IMR-90 (cell line): Measurements from ENCODE around the gene ENPEP. TPM values are rescaled to one million over a fixed set of nuclear protein-coding genes. Genes with fewer than 3 reads are reported as not detected.
"Not testable (repeated sequence)": the region's sequence is repeated elsewhere in the genome, so short reads cannot be mapped to it uniquely, and the experiment has no call there.

Experiments used
- ATAC-seq: fragments of 200-7000 bp; cut with Tn5 transposase; 2 replicates; pipeline ENCODE4 v1.9.1; 2020; ENCODE audit warnings: low read depth, mild to moderate bottlenecking, moderate library complexity
- BruUV-seq: library from RNA; stranded (reverse); fragments of 400-500 nt; replicated peaks from 2 replicates; lab custom pipeline; 2021; lab: Mats Ljungman, UMichigan
- CTCF ChIA-PET: fragments of 300-600 bp; formaldehyde crosslinking; extraction: SDS; loops from one replicate; lab custom pipeline; 2021; ENCODE audit warnings: antibody characterized with exemption; lab: Yijun Ruan, JAX
- POLR2A ChIA-PET: fragments of 300-600 bp; sonication (Branson Sonifier 250); formaldehyde crosslinking; loops from one replicate; lab custom pipeline; 2022; ENCODE audit warnings: antibody characterized with exemption; ENCODE audit not compliant: unreplicated experiment; lab: Charles Lee
- DNase-seq: peaks from one replicate; pipeline ENCODE4 v3.0.0; 2013
- H2AFZ ChIP-seq: replicated peaks from 2 replicates; pipeline ENCODE3; 2013; ENCODE audit warnings: low read length, mild to moderate bottlenecking; ENCODE audit not compliant: poor library complexity
- H2AK5ac ChIP-seq: 2 replicates; pipeline ENCODE4 v1.6.1; 2013; ENCODE audit warnings: low read depth, low read length, inconsistent platforms
- H2AK9ac ChIP-seq: replicated peaks from 2 replicates; pipeline ENCODE3; 2013; ENCODE audit warnings: mild to moderate bottlenecking, low read depth, low read length, moderate library complexity; ENCODE audit not compliant: poor library complexity
- H2BK120ac ChIP-seq: 2 replicates; pipeline ENCODE4 v1.6.1; 2013; ENCODE audit warnings: low read depth, low read length, inconsistent platforms
- H2BK15ac ChIP-seq: 3 replicates; pipeline ENCODE4 v1.6.1; 2013; ENCODE audit warnings: low read depth, low read length, inconsistent platforms
- H2BK20ac ChIP-seq: 2 replicates; pipeline ENCODE4 v1.6.1; 2013; ENCODE audit warnings: low read depth, mild to moderate bottlenecking, inconsistent platforms, low read length, moderate library complexity
- H2BK5ac ChIP-seq: 2 replicates; pipeline ENCODE4 v1.6.1; 2013; ENCODE audit warnings: mild to moderate bottlenecking, low read depth, low read length, inconsistent platforms; ENCODE audit not compliant: poor library complexity, severe bottlenecking
- H3K14ac ChIP-seq: replicated peaks from 2 replicates; pipeline ENCODE4 v1.6.1; 2013; ENCODE audit warnings: low read depth, low read length, inconsistent platforms
- H3K18ac ChIP-seq: 2 replicates; pipeline ENCODE4 v1.6.1; 2013; ENCODE audit warnings: low read depth, low read length, control low read depth
- H3K23ac ChIP-seq: 2 replicates; pipeline ENCODE4 v1.6.1; 2013; ENCODE audit warnings: low read depth, low read length, inconsistent platforms
- H3K27ac ChIP-seq: 2 replicates; pipeline ENCODE4 v1.5.1; 2013; ENCODE audit warnings: mild to moderate bottlenecking, control low read depth, low read length; ENCODE audit not compliant: insufficient read depth
- H3K27me3 ChIP-seq: 2 replicates; pipeline ENCODE4 v1.6.1; 2013; ENCODE audit warnings: low read length; ENCODE audit not compliant: control insufficient read depth, insufficient read depth
- H3K36me3 ChIP-seq: 2 replicates; pipeline ENCODE4 v1.6.1; 2013; ENCODE audit warnings: low read length, mixed read lengths; ENCODE audit not compliant: control insufficient read depth, insufficient read depth
- H3K4ac ChIP-seq: 2 replicates; pipeline ENCODE4 v1.6.1; 2013; ENCODE audit warnings: low read depth, low read length, inconsistent platforms
- H3K4me1 ChIP-seq: 2 replicates; pipeline ENCODE4 v1.6.1; 2013; ENCODE audit warnings: low read length, mixed read lengths; ENCODE audit not compliant: control insufficient read depth, insufficient read depth
- H3K4me2 ChIP-seq: 2 replicates; pipeline ENCODE4 v1.6.1; 2013; ENCODE audit warnings: low read depth, mild to moderate bottlenecking, control low read depth, low read length, moderate library complexity
- H3K4me3 ChIP-seq: 2 replicates; pipeline ENCODE4 v1.5.1; 2013; ENCODE audit warnings: low read depth, mild to moderate bottlenecking, control low read depth, low read length, moderate library complexity; ENCODE audit not compliant: insufficient read depth
- H3K56ac ChIP-seq: 2 replicates; pipeline ENCODE4 v1.6.1; 2013; ENCODE audit warnings: low read length, inconsistent platforms; ENCODE audit not compliant: insufficient read depth; ENCODE audit errors: extremely low read depth
- H3K79me1 ChIP-seq, 2 experiments: 2 replicates each; pipeline ENCODE4 v1.6.1; 2013; ENCODE audit warnings: low read length in 2 of 2, inconsistent platforms in 1 of 2, low read depth in 1 of 2
- H3K9ac ChIP-seq: 2 replicates; pipeline ENCODE4 v1.6.1; 2013; ENCODE audit warnings: low read depth, low read length, control low read depth
- H3K9me1 ChIP-seq: 2 replicates; pipeline ENCODE4 v1.6.1; 2013; ENCODE audit warnings: low read length, inconsistent platforms; ENCODE audit not compliant: insufficient read depth
- H3K9me3 ChIP-seq: 2 replicates; pipeline ENCODE4 v1.6.1; 2013; ENCODE audit warnings: low read length; ENCODE audit not compliant: control insufficient read depth, insufficient read depth
- H4K20me1 ChIP-seq: 2 replicates; pipeline ENCODE4 v1.6.1; 2013; ENCODE audit warnings: low read length, inconsistent platforms; ENCODE audit not compliant: insufficient read depth
- H4K5ac ChIP-seq: 2 replicates; pipeline ENCODE4 v1.6.1; 2013; ENCODE audit warnings: mild to moderate bottlenecking, low read depth, low read length, control low read depth
- H4K8ac ChIP-seq, 2 experiments: 2 replicates each; pipeline ENCODE4 v1.6.1; 2013; ENCODE audit warnings: low read depth in 2 of 2, low read length in 2 of 2, control low read depth in 1 of 2, inconsistent platforms in 1 of 2
- H4K91ac ChIP-seq: 2 replicates; pipeline ENCODE4 v1.6.1; 2013; ENCODE audit warnings: low read depth, low read length, inconsistent platforms; ENCODE audit not compliant: insufficient read depth
- CEBPB ChIP-seq: IDR thresholded peaks from 2 replicates; pipeline ENCODE4 v1.6.1; 2012; ENCODE audit warnings: low read depth, low read length, improper control_type of control experiment
- CTCF ChIP-seq: conservative IDR thresholded peaks from 2 replicates; pipeline ENCODE4 v1.5.1; 2012; ENCODE audit warnings: mild to moderate bottlenecking, low read depth, low read length, improper control_type of control experiment
- ELK1 ChIP-seq: fragments of 150-350 bp; IDR thresholded peaks from 2 replicates; pipeline ENCODE4 v1.6.1; 2016; ENCODE audit warnings: low read depth, mild to moderate bottlenecking, low read length, moderate library complexity, borderline replicate concordance
- MXI1 ChIP-seq: IDR thresholded peaks from 2 replicates; pipeline ENCODE4 v1.6.1; 2012; ENCODE audit warnings: low read depth, mild to moderate bottlenecking, low read length, moderate library complexity, borderline replicate concordance
- RAD21 ChIP-seq: IDR thresholded peaks from 2 replicates; pipeline ENCODE4 v1.6.1; 2012; ENCODE audit warnings: low read length, improper control_type of control experiment
- RCOR1 ChIP-seq: IDR thresholded peaks from 2 replicates; pipeline ENCODE4 v1.6.1; 2012; ENCODE audit warnings: mild to moderate bottlenecking, low read length, improper control_type of control experiment; ENCODE audit not compliant: insufficient replicate concordance
- RFX5 ChIP-seq: IDR thresholded peaks from 2 replicates; pipeline ENCODE4 v1.8.0; 2012; ENCODE audit warnings: low read depth, mild to moderate bottlenecking, low read length, moderate library complexity
- WGBS, 2 experiments: methylation state at CpG; one replicate each; pipeline versions ENCODE4 v1.1.5 to v1.1.7; 2013; ENCODE audit warnings: missing lambda C conversion rate in 2 of 2; ENCODE audit not compliant: insufficient read length in 1 of 2; ENCODE audit errors: extremely low coverage in 2 of 2; 5-methylcytosine and 5-hydroxymethylcytosine counted together
- dilution Hi-C: fragments of 300-500 bp; cut with HindIII; formaldehyde crosslinking; loops from one replicate; pipeline ENCODE4 v1.14.3; 2018; ENCODE audit warnings: low sequenced_read_pairs; ENCODE audit not compliant: unreplicated experiment
- in situ Hi-C: fragments of 300-500 bp; cut with MboI; formaldehyde crosslinking; loops from 3 replicates; pipeline ENCODE4 v1.14.3; 2019; ENCODE audit warnings: low sequenced_read_pairs, inconsistent platforms, mixed read lengths
- intact Hi-C: fragments of 100-400 bp; cut with micrococcal nuclease; formaldehyde crosslinking; loops from 2 replicates; pipeline ENCODE4 v1.10.0; 2022
- polyA plus RNA-seq, 3 experiments: library from polyadenylated mRNA; depleted of rRNA; stranded (reverse); fragments of >200 nt; gene quantifications; 2 replicates each; pipeline ENCODE4 v1.2.3, GENCODE V29; 2012; ENCODE audit warnings: low replicate concordance in 1 of 3
- total RNA-seq: library from RNA; depleted of rRNA; stranded (reverse); fragments of >200 nt; gene quantifications from 2 replicates; pipeline ENCODE4 v1.2.3, GENCODE V29; 2012

The ENPEP gene
- total and polyA plus RNA-seq, 2 of the 4 experiments (the other 2 are of a cell fraction), result 0.12 to 0.18 TPM

- H2AK9ac ChIP-seq, result no peak overlapping the region
- H3K79me1 ChIP-seq, result no peaks in the 10 kb centered on the region
- no peaks in the 10 kb centered on the region for H3K36me3 ChIP-seq
- DNase-seq, result no peak
- no peaks in the 10 kb centered on the region for H3K4me1 ChIP-seq
- no peak overlapping the region for H2BK20ac ChIP-seq
- H3K4ac ChIP-seq, result no peak overlapping the region
- no peak overlapping the region for H2BK15ac ChIP-seq
- H4K20me1 ChIP-seq, result no peaks in the 10 kb centered on the region
- no peaks in the 10 kb centered on the region for H3K9me1 ChIP-seq
- H3K9ac ChIP-seq, result no peak overlapping the region
- intact Hi-C loops, result no loop called here
- no peaks in the 10 kb centered on the region for H3K27me3 ChIP-seq
- H4K8ac ChIP-seq, result no peak overlapping the region
- H3K27ac ChIP-seq, result no peak overlapping the region
- H3K4me3 ChIP-seq, result no peak overlapping the region
- no peak for TF ChIP-seq RCOR1
- no peak for TF ChIP-seq MXI1
- no peak for TF ChIP-seq RAD21
- no peak for TF ChIP-seq ELK1
- no peak for TF ChIP-seq CTCF
- no peak for TF ChIP-seq CEBPB
- no peak for TF ChIP-seq RFX5
- no peak overlapping the region for H3K56ac ChIP-seq
- no peak for ATAC-seq
- no TSS peak for BruUV-seq
- H4K5ac ChIP-seq, result no peak overlapping the region
- no peak overlapping the region for H3K23ac ChIP-seq
- no peak overlapping the region for H3K18ac ChIP-seq
- dilution Hi-C loops, result no loop called here
- POLR2A ChIA-PET, result no interaction called here
- H2AK5ac ChIP-seq, result no peak overlapping the region
- in situ Hi-C loops, result no loop called here
- H3K4me2 ChIP-seq, result no peak overlapping the region
- H2BK5ac ChIP-seq, result no peak overlapping the region
- no peak overlapping the region for H2AFZ ChIP-seq
- no peaks in the 10 kb centered on the region for H3K9me3 ChIP-seq
- H4K91ac ChIP-seq, result no peak overlapping the region
- H3K14ac ChIP-seq, result no peak overlapping the region
- CTCF ChIA-PET, result no interaction called here
- H2BK120ac ChIP-seq, result no peak overlapping the region
- WGBS, 2 experiments, result no CpG with 5 or more reads among the region's 6 CpGs
Measured at GRCh38 chr4:110567214-110567613, 91.3 kb downstream of the ENPEP start.

- H3K27me3 ChIP-seq, H3K14ac ChIP-seq, H4K5ac ChIP-seq, H4K8ac ChIP-seq, H2BK5ac ChIP-seq, H3K36me3 ChIP-seq, intact Hi-C loops, H3K23ac ChIP-seq, H2BK15ac ChIP-seq, H3K56ac ChIP-seq, dilution Hi-C loops, DNase-seq, H2AK5ac ChIP-seq, ATAC-seq, H2BK120ac ChIP-seq, H3K9me3 ChIP-seq, H2BK20ac ChIP-seq, BruUV-seq, POLR2A ChIA-PET, H3K4me3 ChIP-seq, H3K4ac ChIP-seq, H3K79me1 ChIP-seq, H4K91ac ChIP-seq, CTCF ChIA-PET, in situ Hi-C loops, H3K27ac ChIP-seq, H3K9ac ChIP-seq, H2AFZ ChIP-seq, H3K4me2 ChIP-seq, H2AK9ac ChIP-seq, H3K9me1 ChIP-seq, H3K18ac ChIP-seq, H3K4me1 ChIP-seq, H4K20me1 ChIP-seq: not testable (repeated sequence)
- no CpG with 5 or more reads among the region's 2 CpGs for WGBS, 2 experiments
Measured at GRCh38 chr4:110576696-110577095, 100.7 kb downstream of the ENPEP start.
